ENCODE data around the gene INF2. TPM values are rescaled to one million over a fixed set of nuclear protein-coding genes. Genes with fewer than 3 reads are reported as not detected.
"Not testable (repeated sequence)": the region's sequence is repeated elsewhere in the genome, so short reads cannot be mapped to it uniquely, and the experiment has no call there.

INF2 gene
- total RNA-seq, 1 donor: 49.2 TPM

DNA sequence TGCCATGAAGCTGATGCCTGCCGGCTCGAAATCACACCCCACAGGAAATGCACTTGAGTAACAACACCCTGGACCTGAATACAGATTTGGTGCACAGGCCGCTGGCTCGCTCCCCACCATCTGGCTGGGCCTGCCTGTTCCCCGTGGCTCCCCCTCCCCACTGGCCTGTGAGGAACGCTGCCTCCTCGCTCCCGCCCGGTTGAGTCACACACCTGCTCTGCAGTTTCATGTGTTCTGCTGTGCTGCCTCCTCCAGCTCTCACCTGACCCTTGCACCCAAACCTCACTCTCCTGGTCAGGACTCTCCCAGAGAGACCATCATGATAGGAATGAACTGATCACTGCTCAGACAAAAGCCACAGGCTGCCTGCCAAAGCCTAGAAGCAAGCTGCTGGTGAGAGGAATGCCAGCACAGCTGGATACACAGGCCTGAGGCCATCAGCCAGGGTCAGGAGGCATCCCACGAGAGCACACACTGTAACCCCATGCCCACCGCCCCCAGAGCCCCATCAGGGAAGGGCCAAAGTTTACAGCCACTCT, 59.8 kb downstream of the INF2 start:
- Histone ChIP-seq H3K36me3 (ENCODE audit: insufficient read depth, low read length) (no peaks in the 10 kb centered on the region), H3K79me2 (ENCODE audit: insufficient read depth, low read length) (peaks cover 13% of the 10 kb centered on the region), H3K27ac (ENCODE audit: low read depth, low read length) (no peak overlapping the region), H3K4me3 (ENCODE audit: insufficient read depth, low read length) (no peak overlapping the region), H3K4me1 (ENCODE audit: insufficient read depth, low read length) (peaks cover 36% of the 10 kb centered on the region), H3K27me3 (ENCODE audit: insufficient read depth, low read length) (no peaks in the 10 kb centered on the region), H3K9me3 (ENCODE audit: low read depth, low read length) (no peaks in the 10 kb centered on the region), H4K20me1 (ENCODE audit: insufficient read depth, low read length) (peaks cover 6% of the 10 kb centered on the region), H3K4me2 (ENCODE audit: insufficient read depth, low read length) (no peak overlapping the region), H2AFZ (ENCODE audit: low read length) (no peak overlapping the region)
- DNase-seq (ENCODE audit: insufficient read length, low spot score, missing footprints): peak; percentile 94
- TF ChIP-seq CTCF (IDR thresholded peaks at IDR 0.05; ENCODE audit: extremely low read depth, low read depth, low read length): no peak

- no peak for DNase-seq (ENCODE audit: insufficient read length, low spot score, missing footprints)
- H3K36me3 ChIP-seq (ENCODE audit: insufficient read depth, low read length): no peaks in the 10 kb centered on the region
- H4K20me1 ChIP-seq (ENCODE audit: insufficient read depth, low read length): peaks cover 17% of the 10 kb centered on the region
- H3K4me2 ChIP-seq (ENCODE audit: insufficient read depth, low read length): peak overlapping the region; percentile 24
- TF ChIP-seq CTCF (IDR thresholded peaks at IDR 0.05; ENCODE audit: extremely low read depth, low read depth, low read length): no peak
- H3K27ac ChIP-seq (ENCODE audit: low read depth, low read length): peak overlapping the region; percentile 56
- H3K4me3 ChIP-seq (ENCODE audit: insufficient read depth, low read length): no peak overlapping the region
- peaks cover 23% of the 10 kb centered on the region for H3K79me2 ChIP-seq (ENCODE audit: insufficient read depth, low read length)
- peaks cover 41% of the 10 kb centered on the region for H3K4me1 ChIP-seq (ENCODE audit: insufficient read depth, low read length)
- peak overlapping the region; percentile 55 for H2AFZ ChIP-seq (ENCODE audit: low read length)
- no peaks in the 10 kb centered on the region for H3K9me3 ChIP-seq (ENCODE audit: low read depth, low read length)
- H3K27me3 ChIP-seq (ENCODE audit: insufficient read depth, low read length): no peaks in the 10 kb centered on the region
These were observed 60.8 kb downstream of the INF2 start for GRCh38 chr14:104750056-104750752.

DNA sequence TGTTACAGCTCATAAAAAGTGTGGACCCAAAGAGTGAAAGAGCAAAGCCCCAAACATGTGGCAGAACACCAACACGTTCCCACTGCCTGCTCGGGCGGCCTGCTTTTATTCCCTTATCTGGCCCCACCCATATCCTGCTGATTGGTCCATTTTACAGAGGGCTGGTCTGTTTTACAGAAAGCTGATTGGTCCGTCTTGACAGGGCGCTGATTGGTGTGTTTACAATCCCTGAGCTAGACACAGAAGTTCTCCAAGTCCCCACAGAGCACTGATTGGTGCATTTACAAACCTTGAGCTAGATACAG, 61.3 kb downstream of the INF2 start:
- H3K27me3 ChIP-seq (ENCODE audit: insufficient read depth, low read length); H3K9me3 ChIP-seq (ENCODE audit: low read depth, low read length); H2AFZ ChIP-seq (ENCODE audit: low read length); H3K27ac ChIP-seq (ENCODE audit: low read depth, low read length); H3K36me3 ChIP-seq (ENCODE audit: insufficient read depth, low read length); H3K4me2 ChIP-seq (ENCODE audit: insufficient read depth, low read length); H3K4me3 ChIP-seq (ENCODE audit: insufficient read depth, low read length): not testable (repeated sequence)
- peaks cover 28% of the 10 kb centered on the region for H3K79me2 ChIP-seq (ENCODE audit: insufficient read depth, low read length)
- peaks cover 41% of the 10 kb centered on the region for H3K4me1 ChIP-seq (ENCODE audit: insufficient read depth, low read length)
- peak; percentile 21 for DNase-seq (ENCODE audit: insufficient read length, low spot score, missing footprints)
- H4K20me1 ChIP-seq (ENCODE audit: insufficient read depth, low read length): peaks cover 21% of the 10 kb centered on the region

GRCh38 chr14:104751539-104752422, 62.4 kb downstream of the INF2 start:
- DNase-seq (ENCODE audit: insufficient read length, low spot score, missing footprints): peak; percentile 0
- H3K27ac ChIP-seq (ENCODE audit: low read depth, low read length): peak overlapping the region; percentile 58
- peaks cover 12% of the 10 kb centered on the region for H3K36me3 ChIP-seq (ENCODE audit: insufficient read depth, low read length)
- peaks cover 31% of the 10 kb centered on the region for H4K20me1 ChIP-seq (ENCODE audit: insufficient read depth, low read length)
- no peak for TF ChIP-seq CTCF (IDR thresholded peaks at IDR 0.05; ENCODE audit: extremely low read depth, low read depth, low read length)
- H3K27me3 ChIP-seq (ENCODE audit: insufficient read depth, low read length): no peaks in the 10 kb centered on the region
- no peaks in the 10 kb centered on the region for H3K9me3 ChIP-seq (ENCODE audit: low read depth, low read length)
- peaks cover 33% of the 10 kb centered on the region for H3K4me1 ChIP-seq (ENCODE audit: insufficient read depth, low read length)
- H3K4me3 ChIP-seq (ENCODE audit: insufficient read depth, low read length): peak overlapping the region; percentile 99
- peaks cover 39% of the 10 kb centered on the region for H3K79me2 ChIP-seq (ENCODE audit: insufficient read depth, low read length)
- H2AFZ ChIP-seq (ENCODE audit: low read length): peak overlapping the region; percentile 98
- H3K4me2 ChIP-seq (ENCODE audit: insufficient read depth, low read length): peak overlapping the region; percentile 90

Data from osteoblast (primary cell).